Activated CD8-positive, alpha-beta memory T cell treated with anti-CD3 and anti-CD28 coated beads, Interleukin-2, amount 50 U/mL, for 1 hour (primary cell): ENCODE measurements around the gene PDZD2.

Experiments
- DNase-seq: peaks from one replicate; pipeline ENCODE4 v3.0.0-alpha.2; 2020; ENCODE audit errors: extremely low read depth

PDZD2 gene

GRCh38 chr5:31823472-31823871, 184.5 kb downstream of the PDZD2 start:
- no peak for DNase-seq

GRCh38 chr5:31824869-31825517, 186.1 kb downstream of the PDZD2 start:
- no peak for DNase-seq

- no peak for DNase-seq
Measured at GRCh38 chr5:31825518-31826068, 186.7 kb downstream of the PDZD2 start.

- DNase-seq: no peak
Measured at GRCh38 chr5:31827867-31828266, 188.9 kb downstream of the PDZD2 start.

GRCh38 chr5:31832966-31833365, 194.0 kb downstream of the PDZD2 start:
- DNase-seq: no peak

GRCh38 chr5:31833710-31834109, 194.8 kb downstream of the PDZD2 start:
- no peak for DNase-seq

- no peak for DNase-seq
Measured at GRCh38 chr5:31844622-31845345, 205.9 kb downstream of the PDZD2 start.

GRCh38 chr5:31845361-31845760, 206.4 kb downstream of the PDZD2 start:
- no peak for DNase-seq

GRCh38 chr5:31846934-31847333, 208.0 kb downstream of the PDZD2 start:
- no peak for DNase-seq

GRCh38 chr5:31847354-31847753, 208.4 kb downstream of the PDZD2 start:
- no peak for DNase-seq

GRCh38 chr5:31850981-31851689, 212.2 kb downstream of the PDZD2 start:
- no peak for DNase-seq

- no peak for DNase-seq
Measured at GRCh38 chr5:31853398-31854135, 214.6 kb downstream of the PDZD2 start.

- no peak for DNase-seq
Measured at GRCh38 chr5:31854181-31855133, 215.5 kb downstream of the PDZD2 start.

GRCh38 chr5:31855134-31856040, 216.5 kb downstream of the PDZD2 start:
- DNase-seq: no peak

GRCh38 chr5:31859096-31859495, 220.2 kb downstream of the PDZD2 start:
- no peak for DNase-seq

GRCh38 chr5:31860278-31860677, 221.3 kb downstream of the PDZD2 start:
- DNase-seq: no peak

- DNase-seq: no peak
Measured at GRCh38 chr5:31860726-31861433, 221.9 kb downstream of the PDZD2 start.

GRCh38 chr5:31861601-31862000, 222.7 kb downstream of the PDZD2 start:
- no peak for DNase-seq

- DNase-seq: no peak
Measured at GRCh38 chr5:31863991-31864411, 225.1 kb downstream of the PDZD2 start.
